H9 (cell line): ENCODE measurements around the gene ATG4D. TPM values are rescaled to one million over a fixed set of nuclear protein-coding genes. Genes with fewer than 3 reads are reported as not detected.
"Not testable (repeated sequence)": the region's sequence is repeated elsewhere in the genome, so short reads cannot be mapped to it uniquely, and the experiment has no call there.

Experiments used
- DNase-seq: peaks from one replicate; pipeline ENCODE4 v3.0.0-alpha.2; 2017
- H2AFZ ChIP-seq: one replicate; pipeline ENCODE4 v1.6.1; 2013; ENCODE audit warnings: mild to moderate bottlenecking, low read length, control low read depth, moderate library complexity
- H2AK5ac ChIP-seq: 2 replicates; pipeline ENCODE4 v1.6.1; 2013; ENCODE audit warnings: low read length, control low read depth, mixed read lengths; ENCODE audit not compliant: insufficient read length
- H2BK120ac ChIP-seq: one replicate; pipeline ENCODE4 v1.6.1; 2013; ENCODE audit warnings: low read depth, mild to moderate bottlenecking, low read length, control low read depth, inconsistent platforms; ENCODE audit not compliant: poor library complexity, severe bottlenecking
- H2BK12ac ChIP-seq: 2 replicates; pipeline ENCODE4 v1.6.1; 2013; ENCODE audit warnings: low read length, control low read depth, mixed read lengths, low read depth; ENCODE audit not compliant: insufficient read length
- H2BK15ac ChIP-seq: 2 replicates; pipeline ENCODE4 v1.6.1; 2013; ENCODE audit warnings: low read depth, low read length, control low read depth
- H2BK20ac ChIP-seq: one replicate; pipeline ENCODE4 v1.6.1; 2013; ENCODE audit warnings: low read depth, mild to moderate bottlenecking, low read length, control low read depth, inconsistent platforms; ENCODE audit not compliant: poor library complexity, severe bottlenecking
- H2BK5ac ChIP-seq: 2 replicates; pipeline ENCODE4 v1.6.1; 2013; ENCODE audit warnings: low read length, control low read depth, mixed read lengths; ENCODE audit not compliant: insufficient read length
- H3K14ac ChIP-seq: 2 replicates; pipeline ENCODE4 v1.6.1; 2013; ENCODE audit warnings: low read length, control low read depth; ENCODE audit not compliant: insufficient read depth
- H3K18ac ChIP-seq: 2 replicates; pipeline ENCODE4 v1.6.1; 2013; ENCODE audit warnings: low read depth, mild to moderate bottlenecking, mixed read lengths, low read length, control low read depth; ENCODE audit not compliant: insufficient read length
- H3K23ac ChIP-seq: 2 replicates; pipeline ENCODE4 v1.6.1; 2013; ENCODE audit warnings: low read length, control low read depth, mixed read lengths, low read depth; ENCODE audit not compliant: insufficient read length
- H3K23me2 ChIP-seq: 2 replicates; pipeline ENCODE4 v1.6.1; 2013; ENCODE audit warnings: low read depth, mild to moderate bottlenecking, mixed read lengths, low read length, control low read depth; ENCODE audit not compliant: insufficient read length, poor library complexity, severe bottlenecking
- H3K27ac ChIP-seq: 2 replicates; pipeline ENCODE4 v1.5.1; 2013; ENCODE audit warnings: low read length, control low read depth, mixed read lengths, low read depth; ENCODE audit not compliant: insufficient read length
- H3K27me3 ChIP-seq: 2 replicates; pipeline ENCODE4 v1.6.1; 2013; ENCODE audit warnings: low read length, control low read depth, inconsistent platforms; ENCODE audit not compliant: insufficient read depth
- H3K4ac ChIP-seq: 2 replicates; pipeline ENCODE4 v1.6.1; 2013; ENCODE audit warnings: low read depth, mild to moderate bottlenecking, control low read depth, inconsistent platforms, low read length, moderate library complexity
- H3K4me1 ChIP-seq: 2 replicates; pipeline ENCODE4 v1.6.1; 2013; ENCODE audit warnings: low read length, control low read depth, inconsistent platforms; ENCODE audit not compliant: insufficient read depth
- H3K4me2 ChIP-seq: 2 replicates; pipeline ENCODE4 v1.6.1; 2013; ENCODE audit warnings: low read length, control low read depth, mixed read lengths; ENCODE audit not compliant: insufficient read length, insufficient read depth
- H3K56ac ChIP-seq: 2 replicates; pipeline ENCODE4 v1.6.1; 2013; ENCODE audit warnings: low read depth, mild to moderate bottlenecking, mixed read lengths, low read length, control low read depth; ENCODE audit not compliant: insufficient read length
- H3K79me1 ChIP-seq: 2 replicates; pipeline ENCODE4 v1.6.1; 2013; ENCODE audit warnings: low read depth, mild to moderate bottlenecking, moderate library complexity, low read length, control low read depth, inconsistent platforms; ENCODE audit not compliant: insufficient read depth, poor library complexity, severe bottlenecking
- H3K79me2 ChIP-seq: 2 replicates; pipeline ENCODE4 v1.6.1; 2013; ENCODE audit warnings: low read length, control low read depth, inconsistent platforms; ENCODE audit not compliant: insufficient read depth
- H3K9ac ChIP-seq: 2 replicates; pipeline ENCODE4 v1.6.1; 2013; ENCODE audit warnings: low read length, control low read depth, mixed read lengths; ENCODE audit not compliant: insufficient read length; ENCODE audit errors: extremely low read depth
- H3K9me3 ChIP-seq: one replicate; pipeline ENCODE4 v1.6.1; 2013; ENCODE audit warnings: low read depth, low read length, inconsistent platforms; ENCODE audit not compliant: control insufficient read depth
- H3T11ph ChIP-seq: one replicate; pipeline ENCODE4 v1.6.1; 2013; ENCODE audit warnings: mild to moderate bottlenecking, low read length, control low read depth, inconsistent platforms
- H4K20me1 ChIP-seq: one replicate; pipeline ENCODE4 v1.6.1; 2013; ENCODE audit not compliant: control insufficient read depth, insufficient read length, insufficient read depth
- H4K5ac ChIP-seq: 2 replicates; pipeline ENCODE4 v1.6.1; 2013; ENCODE audit warnings: low read depth, mild to moderate bottlenecking, mixed read lengths, low read length, control low read depth; ENCODE audit not compliant: insufficient read length
- H4K8ac ChIP-seq: replicated peaks from 2 replicates; pipeline ENCODE4 v1.6.1; 2013; ENCODE audit warnings: low read length, control low read depth, mixed read lengths, low read depth; ENCODE audit not compliant: insufficient read length
- H4K91ac ChIP-seq: 2 replicates; pipeline ENCODE4 v1.6.1; 2013; ENCODE audit warnings: low read depth, mild to moderate bottlenecking, moderate library complexity, mixed read lengths, low read length, control low read depth; ENCODE audit not compliant: insufficient read length
- H3K27ac Mint-ChIP-seq, 3 experiments: 2 replicates in 2 of 3; 3 replicates in 1 of 3; pipeline ENCODE4 v1.8.0; 2020 to 2021; ENCODE audit warnings: mixed read lengths in 3 of 3, mild to moderate bottlenecking in 1 of 3, moderate library complexity in 1 of 3
- H3K27me3 Mint-ChIP-seq: 2 replicates; pipeline ENCODE4 v1.8.0; 2021; ENCODE audit warnings: low read depth, mild to moderate bottlenecking, moderate library complexity, mixed read lengths
- H3K36me3 Mint-ChIP-seq, 3 experiments: 2 replicates in 2 of 3; 3 replicates in 1 of 3; pipeline ENCODE4 v1.8.0; 2020 to 2021; ENCODE audit warnings: low read depth in 3 of 3, mixed read lengths in 3 of 3; ENCODE audit not compliant: insufficient read depth in 1 of 3
- H3K4me1 Mint-ChIP-seq, 2 experiments: 2 replicates each; pipeline ENCODE4 v1.8.0; 2020; ENCODE audit warnings: mixed read lengths in 2 of 2
- H3K4me3 Mint-ChIP-seq, 2 experiments: 2 replicates in 1 of 2; 3 replicates in 1 of 2; pipeline ENCODE4 v1.8.0; 2020 to 2021; ENCODE audit warnings: mild to moderate bottlenecking in 2 of 2, mixed read lengths in 2 of 2, moderate library complexity in 1 of 2
- H3K9me3 Mint-ChIP-seq, 2 experiments: 2 replicates in 1 of 2; 3 replicates in 1 of 2; pipeline ENCODE4 v1.8.0; 2020; ENCODE audit warnings: mild to moderate bottlenecking in 2 of 2, mixed read lengths in 2 of 2, moderate library complexity in 1 of 2
- CTCF ChIP-seq: fragments of 200-600 bp; sonication (generic); conservative IDR thresholded peaks from 3 replicates; pipeline ENCODE4 v1.8.0; 2021; ENCODE audit warnings: antibody characterized with exemption, mild to moderate bottlenecking
- WGBS: extraction: QIAGEN DNeasy Blood & Tissue Kit; methylation state at CpG from one replicate; pipeline ENCODE4 v1.1.7; 2013; ENCODE audit warnings: missing lambda C conversion rate, low lambda C conversion rate, mixed read lengths; ENCODE audit not compliant: insufficient read length; ENCODE audit errors: extremely low coverage; 5-methylcytosine and 5-hydroxymethylcytosine counted together
- total RNA-seq: library from RNA; stranded (reverse); gene quantifications from 2 replicates; pipeline ENCODE4 v1.2.1, GENCODE V29; 2021

Gene ATG4D
- total RNA-seq, 1 experiment from 2014 or later: 55.8 TPM

- H3K27me3 ChIP-seq: no peaks in the 10 kb centered on the region
- H3T11ph ChIP-seq: no peak overlapping the region
- no peaks in the 10 kb centered on the region for H4K20me1 ChIP-seq
- H3K27ac ChIP-seq: no peak overlapping the region
- no peak overlapping the region for H2BK5ac ChIP-seq
- no peak overlapping the region for H2AK5ac ChIP-seq
- no peak overlapping the region for H2AFZ ChIP-seq
- no peaks in the 10 kb centered on the region for H3K23me2 ChIP-seq
- H3K79me1 ChIP-seq: no peaks in the 10 kb centered on the region
- no peaks in the 10 kb centered on the region for H3K4me1 ChIP-seq
- no peak overlapping the region for H3K23ac ChIP-seq
- no peak overlapping the region for H3K9ac ChIP-seq
- H3K4me3 Mint-ChIP-seq: no peak overlapping the region
- peaks cover 2 to 3% of the 10 kb centered on the region in 2 experiments for H3K4me1 Mint-ChIP-seq
- no peak overlapping the region for H3K56ac ChIP-seq
- H4K5ac ChIP-seq: no peak overlapping the region
- H3K4ac ChIP-seq: no peak overlapping the region
- H2BK20ac ChIP-seq: no peak overlapping the region
- H4K91ac ChIP-seq: no peak overlapping the region
- H3K9me3 ChIP-seq: no peaks in the 10 kb centered on the region
- no peak overlapping the region for H2BK120ac ChIP-seq
- no peak for DNase-seq
- no peaks in the 10 kb centered on the region for H3K9me3 Mint-ChIP-seq
- H3K79me2 ChIP-seq: no peaks in the 10 kb centered on the region
- H4K8ac ChIP-seq: no peak overlapping the region
- no peak overlapping the region for H2BK12ac ChIP-seq
- no peak overlapping the region for H3K18ac ChIP-seq
- H3K14ac ChIP-seq: no peak overlapping the region
- WGBS: no CpG with 5 or more reads among the region's 20 CpGs
- H3K36me3 Mint-ChIP-seq: no peaks in the 10 kb centered on the region
- no peak overlapping the region; a peak in 1 of 7 replicates for H3K27ac Mint-ChIP-seq
- no peak overlapping the region for H3K4me2 ChIP-seq
- peaks cover 15% of the 10 kb centered on the region for H3K27me3 Mint-ChIP-seq
- H2BK15ac ChIP-seq: no peak overlapping the region
- TF ChIP-seq CTCF: no peak
These were observed 5.3 kb upstream of the ATG4D start for GRCh38 chr19:10538204-10538983.

- not testable (repeated sequence) for H3K9me3 ChIP-seq
- no CpG with 5 or more reads among the region's 9 CpGs for WGBS
These were observed 4.7 kb upstream of the ATG4D start for GRCh38 chr19:10539016-10539415.

More at GRCh38 chr19:10539016-10539415, 4.7 kb upstream of the ATG4D start:
- H3K79me1 ChIP-seq, H3K4ac ChIP-seq, H4K20me1 ChIP-seq, H3K23ac ChIP-seq, H3T11ph ChIP-seq, H2AK5ac ChIP-seq, H3K9me3 Mint-ChIP-seq, H2BK20ac ChIP-seq, H3K56ac ChIP-seq, H4K5ac ChIP-seq, H3K27ac ChIP-seq, H3K4me2 ChIP-seq, H2BK12ac ChIP-seq, H3K79me2 ChIP-seq, H3K4me3 Mint-ChIP-seq, H3K9ac ChIP-seq, H3K4me1 Mint-ChIP-seq, H3K27ac Mint-ChIP-seq, H4K91ac ChIP-seq, H3K4me1 ChIP-seq, H2BK15ac ChIP-seq, H3K23me2 ChIP-seq, H3K14ac ChIP-seq, H3K27me3 ChIP-seq, H3K18ac ChIP-seq, H2AFZ ChIP-seq, H3K36me3 Mint-ChIP-seq, H4K8ac ChIP-seq, H2BK120ac ChIP-seq, H2BK5ac ChIP-seq, DNase-seq: not testable (repeated sequence)
- peaks cover 15% of the 10 kb centered on the region for H3K27me3 Mint-ChIP-seq
